NB4 (cell line): ENCODE data around the gene DMRTB1.

Experiments used
- CTCF ChIP-seq: IDR thresholded peaks from one replicate; pipeline ENCODE4 v1.5.1; 2012; ENCODE audit warnings: low read depth, low read length
- MAX ChIP-seq: IDR thresholded peaks from 2 replicates; pipeline ENCODE4 v1.6.1; 2011; ENCODE audit warnings: low read depth, low read length
- MYC ChIP-seq: IDR thresholded peaks from 2 replicates; pipeline ENCODE4 v1.6.1; 2011; ENCODE audit warnings: low read depth, low read length
- POLR2A ChIP-seq: IDR thresholded peaks from 2 replicates; pipeline ENCODE4 v1.6.1; 2011; ENCODE audit warnings: mild to moderate bottlenecking; ENCODE audit not compliant: insufficient read length; ENCODE audit errors: extremely low read depth

GRCh38 chr1:53416269-53416813 lies 42.9 kb upstream of the DMRTB1 start:
- TF ChIP-seq POLR2A (no peak), CTCF (no peak), MAX (no peak), MYC (no peak)
